ENCODE measurements around the gene APOE.

The APOE gene

DNA sequence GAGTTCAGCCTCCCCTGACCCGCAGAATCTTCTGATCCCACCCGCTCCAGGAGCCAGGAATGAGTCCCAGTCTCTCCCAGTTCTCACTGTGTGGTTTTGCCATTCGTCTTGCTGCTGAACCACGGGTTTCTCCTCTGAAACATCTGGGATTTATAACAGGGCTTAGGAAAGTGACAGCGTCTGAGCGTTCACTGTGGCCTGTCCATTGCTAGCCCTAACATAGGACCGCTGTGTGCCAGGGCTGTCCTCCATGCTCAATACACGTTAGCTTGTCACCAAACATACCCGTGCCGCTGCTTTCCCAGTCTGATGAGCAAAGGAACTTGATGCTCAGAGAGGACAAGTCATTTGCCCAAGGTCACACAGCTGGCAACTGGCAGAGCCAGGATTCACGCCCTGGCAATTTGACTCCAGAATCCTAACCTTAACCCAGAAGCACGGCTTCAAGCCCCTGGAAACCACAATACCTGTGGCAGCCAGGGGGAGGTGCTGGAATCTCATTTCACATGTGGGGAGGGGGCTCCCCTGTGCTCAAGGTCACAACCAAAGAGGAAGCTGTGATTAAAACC lies 1.1 kb upstream of the APOE start:
- POLR2A ChIA-PET: no interaction called here
- CTCF ChIA-PET: interaction anchor here (0.8 to 2.3 kb wide), 7 partner anchors 8 to 133 kb away, joined by 3 to 6 read pairs (median 4); partner anchors contain the start of gene CLPTM1
- no peak for TF ChIP-seq TARDBP (IDR thresholded peaks at IDR 0.05)
- no peak for TF ChIP-seq SUZ12 (IDR thresholded peaks at IDR 0.05)
- no peak for TF ChIP-seq CTBP1 (IDR thresholded peaks at IDR 0.05; ENCODE audit: borderline replicate concordance)
- no peak for TF ChIP-seq PKNOX1 (IDR thresholded peaks at IDR 0.05)
- no peak for TF ChIP-seq ARNT (IDR thresholded peaks at IDR 0.05)
- TF ChIP-seq ZNF384 (IDR thresholded peaks at IDR 0.05): no peak
- no peak for TF ChIP-seq L3MBTL2 (conservative IDR thresholded peaks at IDR 0.05)
- no peak for TF ChIP-seq FOXK2 (IDR thresholded peaks at IDR 0.05)
- TF ChIP-seq NFRKB (IDR thresholded peaks at IDR 0.05): no peak
- TF ChIP-seq BHLHE40 (IDR thresholded peaks at IDR 0.05; ENCODE audit: borderline replicate concordance): no peak
- TF ChIP-seq FOXA1 (IDR thresholded peaks at IDR 0.05): no peak
- TF ChIP-seq HDGF (IDR thresholded peaks at IDR 0.05; ENCODE audit: borderline replicate concordance): no peak
- no peak for TF ChIP-seq ELF4 (IDR thresholded peaks at IDR 0.05)
- no peak for TF ChIP-seq LEF1 (IDR thresholded peaks at IDR 0.05; ENCODE audit: borderline replicate concordance)
- TF ChIP-seq FOXM1 (IDR thresholded peaks at IDR 0.05; ENCODE audit: borderline replicate concordance): no peak
- TF ChIP-seq SP1 (IDR thresholded peaks at IDR 0.05): no peak
- no peak for DNase-seq (ENCODE audit: extremely low spot score)

- ChIA-PET POLR2A (interaction anchor here (0.7 kb wide), 1 partner anchor 47 kb away, joined by 3 read pairs; the partner anchor contains the start of gene CLPTM1), CTCF (no interaction called here)
- TF ChIP-seq PKNOX1 (IDR thresholded peaks at IDR 0.05) (no peak), HDGF (IDR thresholded peaks at IDR 0.05; ENCODE audit: borderline replicate concordance) (no peak), FOXM1 (IDR thresholded peaks at IDR 0.05; ENCODE audit: borderline replicate concordance) (no peak), ELF4 (IDR thresholded peaks at IDR 0.05) (no peak), L3MBTL2 (conservative IDR thresholded peaks at IDR 0.05) (no peak), FOXA1 (IDR thresholded peaks at IDR 0.05) (no peak), NFRKB (IDR thresholded peaks at IDR 0.05) (no peak), ZNF384 (IDR thresholded peaks at IDR 0.05) (no peak), BHLHE40 (IDR thresholded peaks at IDR 0.05; ENCODE audit: borderline replicate concordance) (no peak), SP1 (IDR thresholded peaks at IDR 0.05) (no peak), SUZ12 (IDR thresholded peaks at IDR 0.05) (no peak), FOXK2 (IDR thresholded peaks at IDR 0.05) (no peak), LEF1 (IDR thresholded peaks at IDR 0.05; ENCODE audit: borderline replicate concordance) (no peak), TARDBP (IDR thresholded peaks at IDR 0.05) (no peak), CTBP1 (IDR thresholded peaks at IDR 0.05; ENCODE audit: borderline replicate concordance) (no peak), ARNT (IDR thresholded peaks at IDR 0.05) (no peak)
- DNase-seq (ENCODE audit: extremely low spot score): no peak
Observed at GRCh38 chr19:44907613-44908012, 2.0 kb downstream of the APOE start.

DNA sequence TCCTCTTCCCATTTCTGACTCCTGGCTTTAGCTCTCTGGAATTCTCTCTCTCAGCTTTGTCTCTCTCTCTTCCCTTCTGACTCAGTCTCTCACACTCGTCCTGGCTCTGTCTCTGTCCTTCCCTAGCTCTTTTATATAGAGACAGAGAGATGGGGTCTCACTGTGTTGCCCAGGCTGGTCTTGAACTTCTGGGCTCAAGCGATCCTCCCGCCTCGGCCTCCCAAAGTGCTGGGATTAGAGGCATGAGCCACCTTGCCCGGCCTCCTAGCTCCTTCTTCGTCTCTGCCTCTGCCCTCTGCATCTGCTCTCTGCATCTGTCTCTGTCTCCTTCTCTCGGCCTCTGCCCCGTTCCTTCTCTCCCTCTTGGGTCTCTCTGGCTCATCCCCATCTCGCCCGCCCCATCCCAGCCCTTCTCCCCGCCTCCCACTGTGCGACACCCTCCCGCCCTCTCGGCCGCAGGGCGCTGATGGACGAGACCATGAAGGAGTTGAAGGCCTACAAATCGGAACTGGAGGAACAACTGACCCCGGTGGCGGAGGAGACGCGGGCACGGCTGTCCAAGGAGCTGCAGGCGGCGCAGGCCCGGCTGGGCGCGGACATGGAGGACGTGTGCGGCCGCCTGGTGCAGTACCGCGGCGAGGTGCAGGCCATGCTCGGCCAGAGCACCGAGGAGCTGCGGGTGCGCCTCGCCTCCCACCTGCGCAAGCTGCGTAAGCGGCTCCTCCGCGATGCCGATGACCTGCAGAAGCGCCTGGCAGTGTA lies 2.7 kb downstream of the APOE start:
- no peak for TF ChIP-seq FOXK2 (IDR thresholded peaks at IDR 0.05)
- no peak for TF ChIP-seq TARDBP (IDR thresholded peaks at IDR 0.05)
- no peak for TF ChIP-seq HDGF (IDR thresholded peaks at IDR 0.05; ENCODE audit: borderline replicate concordance)
- no peak for TF ChIP-seq PKNOX1 (IDR thresholded peaks at IDR 0.05)
- TF ChIP-seq ZNF384 (IDR thresholded peaks at IDR 0.05): no peak
- TF ChIP-seq CTBP1 (IDR thresholded peaks at IDR 0.05; ENCODE audit: borderline replicate concordance): no peak
- no peak for TF ChIP-seq LEF1 (IDR thresholded peaks at IDR 0.05; ENCODE audit: borderline replicate concordance)
- no peak for TF ChIP-seq FOXA1 (IDR thresholded peaks at IDR 0.05)
- TF ChIP-seq BHLHE40 (IDR thresholded peaks at IDR 0.05; ENCODE audit: borderline replicate concordance): no peak
- TF ChIP-seq NFRKB (IDR thresholded peaks at IDR 0.05): no peak
- TF ChIP-seq SP1 (IDR thresholded peaks at IDR 0.05): no peak
- TF ChIP-seq SUZ12 (IDR thresholded peaks at IDR 0.05): no peak
- TF ChIP-seq L3MBTL2 (conservative IDR thresholded peaks at IDR 0.05): no peak
- TF ChIP-seq FOXM1 (IDR thresholded peaks at IDR 0.05; ENCODE audit: borderline replicate concordance): no peak
- POLR2A ChIA-PET: interaction anchor here (0.6 to 1.6 kb wide), 3 partner anchors 18 to 47 kb away, joined by 3 read pairs; partner anchors contain the start of gene CLPTM1
- CTCF ChIA-PET: no interaction called here
- no peak for DNase-seq (ENCODE audit: extremely low spot score)

- TF ChIP-seq ZNF384 (IDR thresholded peaks at IDR 0.05) (no peak), FOXA1 (IDR thresholded peaks at IDR 0.05) (no peak), SP1 (IDR thresholded peaks at IDR 0.05) (no peak), ELF4 (IDR thresholded peaks at IDR 0.05) (no peak), FOXK2 (IDR thresholded peaks at IDR 0.05) (no peak), CTBP1 (IDR thresholded peaks at IDR 0.05; ENCODE audit: borderline replicate concordance) (no peak), LEF1 (IDR thresholded peaks at IDR 0.05; ENCODE audit: borderline replicate concordance) (no peak), TARDBP (IDR thresholded peaks at IDR 0.05) (no peak), NFRKB (IDR thresholded peaks at IDR 0.05) (no peak), PKNOX1 (IDR thresholded peaks at IDR 0.05) (no peak), HDGF (IDR thresholded peaks at IDR 0.05; ENCODE audit: borderline replicate concordance) (no peak), SUZ12 (IDR thresholded peaks at IDR 0.05) (no peak), ARNT (IDR thresholded peaks at IDR 0.05) (no peak), FOXM1 (IDR thresholded peaks at IDR 0.05; ENCODE audit: borderline replicate concordance) (no peak), L3MBTL2 (conservative IDR thresholded peaks at IDR 0.05) (no peak), BHLHE40 (IDR thresholded peaks at IDR 0.05; ENCODE audit: borderline replicate concordance) (no peak)
- ChIA-PET CTCF (no interaction called here), POLR2A (interaction anchor here (0.6 to 1.6 kb wide), 2 partner anchors 19 to 41 kb away, joined by 3 read pairs; no protein-coding TSS in a partner anchor)
- no peak for DNase-seq (ENCODE audit: extremely low spot score)
Observed at GRCh38 chr19:44908836-44909261, 3.3 kb downstream of the APOE start.
